SU-DHL-6 (cell line): ENCODE data around the gene SLC9A6.

ENCODE experiments used
- H2AFZ ChIP-seq: fragments of 200-600 bp; sonication (generic); 2 replicates; pipeline ENCODE4 v1.6.1; 2014; ENCODE audit warnings: low read depth, mild to moderate bottlenecking, moderate library complexity, mixed read lengths, antibody characterized with exemption, low read length; ENCODE audit not compliant: severe bottlenecking
- H3F3A ChIP-seq: fragments of 200-600 bp; shearing (Covaris generic); 2 replicates; pipeline ENCODE4 v1.6.0; 2016; ENCODE audit warnings: antibody characterized with exemption, mild to moderate bottlenecking; ENCODE audit not compliant: insufficient read depth
- H3K27ac ChIP-seq: fragments of 200-600 bp; sonication (generic); 2 replicates; pipeline ENCODE4 v1.5.1; 2016; ENCODE audit warnings: low read depth, mild to moderate bottlenecking, low read length, moderate library complexity, mixed read lengths
- H3K27me3 ChIP-seq: fragments of 200-600 bp; sonication (generic), shearing (Covaris generic); 2 replicates; pipeline ENCODE4 v1.6.0; 2014; ENCODE audit warnings: mild to moderate bottlenecking, low read length
- H3K36me3 ChIP-seq: fragments of 200-600 bp; sonication (generic); 2 replicates; pipeline ENCODE4 v1.6.1; 2014; ENCODE audit warnings: mild to moderate bottlenecking, low read length, mixed read lengths
- H3K4me2 ChIP-seq: fragments of 300-600, 200-600 bp; shearing (Covaris generic), sonication (generic); 2 replicates; pipeline ENCODE4 v1.6.0; 2014; ENCODE audit warnings: low read length, low read depth, mild to moderate bottlenecking; ENCODE audit not compliant: poor library complexity, severe bottlenecking
- H3K4me3 ChIP-seq: fragments of 200-600 bp; sonication (generic); 2 replicates; pipeline ENCODE4 v1.5.1; 2014; ENCODE audit warnings: antibody characterized with exemption, low read length, mild to moderate bottlenecking, mixed read lengths; ENCODE audit not compliant: insufficient read depth, poor library complexity, severe bottlenecking
- H3K79me2 ChIP-seq: fragments of 200-600 bp; sonication (generic); 2 replicates; pipeline ENCODE4 v1.6.1; 2014; ENCODE audit warnings: mild to moderate bottlenecking, low read length, moderate library complexity; ENCODE audit not compliant: insufficient read depth
- H3K9ac ChIP-seq: fragments of 200-600 bp; sonication (generic); 2 replicates; pipeline ENCODE4 v1.7.0; 2014; ENCODE audit warnings: mild to moderate bottlenecking, low read length
- H3K9me2 ChIP-seq: fragments of 200-600 bp; sonication (generic); replicated peaks from 2 replicates; pipeline ENCODE4 v1.6.1; 2014; ENCODE audit warnings: low read length; ENCODE audit not compliant: insufficient read depth
- H3K9me3 ChIP-seq: fragments of 200-600 bp; sonication (generic); 2 replicates; pipeline ENCODE4 v1.6.1; 2014; ENCODE audit warnings: low read length, mixed read lengths; ENCODE audit not compliant: insufficient read depth
- H4K20me1 ChIP-seq: fragments of 200-600 bp; sonication (generic); 2 replicates; pipeline ENCODE4 v1.6.1; 2014; ENCODE audit warnings: low read depth, mild to moderate bottlenecking, antibody characterized with exemption, low read length, moderate library complexity, mixed read lengths
- EZH2phosphoT487 ChIP-seq: fragments of 200-600 bp; sonication (generic), shearing (Covaris generic); conservative IDR thresholded peaks from 2 replicates; pipeline ENCODE4 v1.6.1; 2018; ENCODE audit warnings: mild to moderate bottlenecking, antibody characterized with exemption, low read length, moderate library complexity, mixed read lengths
- TF ChIP-seq, protein P1 (sequence below): fragments of 200-600 bp; sonication (generic); IDR thresholded peaks from one replicate; pipeline ENCODE4 v1.5.1; 2017; ENCODE audit warnings: antibody characterized with exemption, mild to moderate bottlenecking, low read length, moderate library complexity; ENCODE audit not compliant: insufficient read depth, poor library complexity, severe bottlenecking

SLC9A6 gene

DNA sequence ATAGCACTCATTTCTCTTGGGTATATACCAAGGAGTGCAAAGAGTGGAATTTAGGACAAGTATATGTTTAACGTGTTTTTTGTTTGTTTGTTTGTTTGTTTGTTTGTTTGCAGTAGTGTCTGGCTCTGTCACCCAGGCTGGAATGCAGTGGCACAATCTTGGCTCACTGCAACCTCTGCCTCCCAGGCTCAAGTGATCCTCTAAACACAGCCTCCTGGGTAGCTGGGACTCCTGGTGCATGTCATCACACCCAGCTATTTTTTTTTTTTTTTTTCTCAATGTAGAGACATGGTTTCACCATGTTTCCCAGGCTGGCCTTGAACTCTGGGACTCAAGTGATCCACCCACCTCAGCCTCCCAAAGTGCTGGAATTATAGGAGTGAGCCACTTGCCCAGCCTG, 50.4 kb downstream of the SLC9A6 start:
- H3K4me2 ChIP-seq = no peak overlapping the region
- H3K9ac ChIP-seq = no peak overlapping the region
- no peaks in the 10 kb centered on the region for H3K27me3 ChIP-seq
- H4K20me1 ChIP-seq = no peaks in the 10 kb centered on the region
- H3K9me3 ChIP-seq = no peaks in the 10 kb centered on the region
- no peaks in the 10 kb centered on the region for H3K36me3 ChIP-seq
- TF ChIP-seq, protein P1, sequence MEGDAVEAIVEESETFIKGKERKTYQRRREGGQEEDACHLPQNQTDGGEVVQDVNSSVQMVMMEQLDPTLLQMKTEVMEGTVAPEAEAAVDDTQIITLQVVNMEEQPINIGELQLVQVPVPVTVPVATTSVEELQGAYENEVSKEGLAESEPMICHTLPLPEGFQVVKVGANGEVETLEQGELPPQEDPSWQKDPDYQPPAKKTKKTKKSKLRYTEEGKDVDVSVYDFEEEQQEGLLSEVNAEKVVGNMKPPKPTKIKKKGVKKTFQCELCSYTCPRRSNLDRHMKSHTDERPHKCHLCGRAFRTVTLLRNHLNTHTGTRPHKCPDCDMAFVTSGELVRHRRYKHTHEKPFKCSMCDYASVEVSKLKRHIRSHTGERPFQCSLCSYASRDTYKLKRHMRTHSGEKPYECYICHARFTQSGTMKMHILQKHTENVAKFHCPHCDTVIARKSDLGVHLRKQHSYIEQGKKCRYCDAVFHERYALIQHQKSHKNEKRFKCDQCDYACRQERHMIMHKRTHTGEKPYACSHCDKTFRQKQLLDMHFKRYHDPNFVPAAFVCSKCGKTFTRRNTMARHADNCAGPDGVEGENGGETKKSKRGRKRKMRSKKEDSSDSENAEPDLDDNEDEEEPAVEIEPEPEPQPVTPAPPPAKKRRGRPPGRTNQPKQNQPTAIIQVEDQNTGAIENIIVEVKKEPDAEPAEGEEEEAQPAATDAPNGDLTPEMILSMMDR = no peak
- TF ChIP-seq EZH2phosphoT487 = no peak
- H3F3A ChIP-seq = no peaks in the 10 kb centered on the region
- no peaks in the 10 kb centered on the region for H3K79me2 ChIP-seq
- H3K4me3 ChIP-seq = no peak overlapping the region
- H3K27ac ChIP-seq = no peak overlapping the region
- H3K9me2 ChIP-seq = no peaks in the 10 kb centered on the region
- no peak overlapping the region for H2AFZ ChIP-seq

DNA sequence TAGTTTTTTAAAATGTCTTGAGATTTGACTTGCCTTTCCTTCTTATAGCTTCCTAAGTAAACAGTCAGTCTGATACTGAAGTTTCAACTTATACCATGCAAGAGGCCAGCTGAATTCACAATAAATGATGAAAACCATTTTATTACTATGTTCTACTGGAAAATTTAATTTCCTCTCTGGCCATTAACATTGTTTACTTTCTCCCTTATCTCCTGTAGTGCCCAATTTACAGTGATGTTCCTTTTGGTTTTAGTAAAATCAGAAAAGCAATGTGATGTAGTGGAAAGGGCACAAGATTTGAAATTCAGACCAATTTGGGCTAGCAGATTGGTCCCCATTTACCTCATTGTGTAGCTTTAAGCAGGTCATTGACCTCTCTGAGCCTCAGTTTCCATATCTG, 54.2 kb downstream of the SLC9A6 start:
- no peaks in the 10 kb centered on the region for H3K27me3 ChIP-seq
- H3K4me3 ChIP-seq = no peak overlapping the region
- H2AFZ ChIP-seq = no peak overlapping the region
- H3K27ac ChIP-seq = no peak overlapping the region
- H3K9me2 ChIP-seq = no peaks in the 10 kb centered on the region
- no peaks in the 10 kb centered on the region for H3K36me3 ChIP-seq
- H3K4me2 ChIP-seq = no peak overlapping the region
- TF ChIP-seq, protein P1 = no peak
- no peak for TF ChIP-seq EZH2phosphoT487
- no peaks in the 10 kb centered on the region for H3K79me2 ChIP-seq
- H3K9ac ChIP-seq = no peak overlapping the region
- no peaks in the 10 kb centered on the region for H3F3A ChIP-seq
- H4K20me1 ChIP-seq = no peaks in the 10 kb centered on the region
- no peaks in the 10 kb centered on the region for H3K9me3 ChIP-seq

DNA sequence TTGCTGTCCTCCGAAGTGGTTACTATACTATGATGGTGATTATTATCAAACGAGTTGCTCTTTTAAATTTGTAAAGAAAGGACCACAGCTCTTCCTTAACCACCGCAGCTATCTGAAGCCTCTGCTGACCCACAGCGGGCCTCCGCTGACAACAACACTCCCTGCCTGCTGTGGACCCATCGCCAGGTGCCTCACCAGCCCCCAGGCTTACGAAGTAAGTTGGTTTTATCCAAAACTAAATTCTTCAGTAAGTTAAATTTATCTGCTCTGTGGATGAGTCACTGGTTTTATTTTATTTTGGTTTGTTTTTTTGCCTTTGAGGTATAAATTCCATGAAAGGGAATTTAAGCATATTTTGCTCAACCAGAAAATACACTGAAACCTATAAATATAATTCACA, 54.7 kb downstream of the SLC9A6 start:
- no peak overlapping the region for H3K4me2 ChIP-seq
- H3K27me3 ChIP-seq = no peaks in the 10 kb centered on the region
- H3K4me3 ChIP-seq = no peak overlapping the region
- H3K36me3 ChIP-seq = no peaks in the 10 kb centered on the region
- no peaks in the 10 kb centered on the region for H3F3A ChIP-seq
- H3K9me2 ChIP-seq = no peaks in the 10 kb centered on the region
- TF ChIP-seq, protein P1 = no peak
- TF ChIP-seq EZH2phosphoT487 = no peak
- no peaks in the 10 kb centered on the region for H3K9me3 ChIP-seq
- H3K27ac ChIP-seq = no peak overlapping the region
- no peaks in the 10 kb centered on the region for H4K20me1 ChIP-seq
- no peaks in the 10 kb centered on the region for H3K79me2 ChIP-seq
- no peak overlapping the region for H2AFZ ChIP-seq
- H3K9ac ChIP-seq = no peak overlapping the region

DNA sequence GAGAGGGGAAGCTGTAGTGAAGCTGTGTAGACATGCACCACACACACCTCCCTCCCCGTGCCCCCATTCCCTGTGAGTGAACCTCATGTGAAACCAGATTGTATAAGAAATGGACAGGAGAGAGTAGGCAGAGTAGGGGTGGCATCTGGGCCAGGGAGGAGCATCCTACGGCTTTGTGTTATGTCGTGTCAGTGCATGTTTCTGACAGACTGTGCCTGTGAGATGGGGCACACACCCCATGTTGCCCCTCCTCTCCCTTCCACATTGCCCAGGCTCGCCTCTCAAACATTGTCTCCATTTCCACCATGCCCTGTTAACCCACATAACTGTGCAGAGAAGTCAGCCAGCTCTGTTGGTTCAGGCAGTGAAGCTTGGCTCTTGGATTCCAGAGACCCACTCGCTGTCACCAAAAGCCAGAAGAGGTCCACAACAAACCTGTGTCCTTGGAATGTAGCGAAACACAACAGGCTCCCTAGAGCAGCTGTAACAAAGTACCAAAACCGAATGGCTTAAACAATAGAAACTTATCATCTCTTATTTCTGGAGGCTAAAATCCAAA, 56.1 kb downstream of the SLC9A6 start:
- no peak overlapping the region for H3K9ac ChIP-seq
- no peaks in the 10 kb centered on the region for H3K27me3 ChIP-seq
- no peaks in the 10 kb centered on the region for H3K79me2 ChIP-seq
- no peak overlapping the region for H3K4me2 ChIP-seq
- no peaks in the 10 kb centered on the region for H3F3A ChIP-seq
- no peaks in the 10 kb centered on the region for H3K36me3 ChIP-seq
- no peaks in the 10 kb centered on the region for H3K9me3 ChIP-seq
- H3K27ac ChIP-seq = no peak overlapping the region
- no peak overlapping the region for H2AFZ ChIP-seq
- no peak for TF ChIP-seq EZH2phosphoT487
- TF ChIP-seq, protein P1 = no peak
- no peaks in the 10 kb centered on the region for H4K20me1 ChIP-seq
- no peaks in the 10 kb centered on the region for H3K9me2 ChIP-seq
- H3K4me3 ChIP-seq = no peak overlapping the region
